ENCODE data around the gene ITPKB. TPM values are rescaled to one million over a fixed set of nuclear protein-coding genes. Genes with fewer than 3 reads are reported as not detected.
A peak's percentile ranks its signal among the peaks of the same experiment; 100 is the strongest.
"Not testable (repeated sequence)": the region's sequence is repeated elsewhere in the genome, so short reads cannot be mapped to it uniquely, and the experiment has no call there.

ITPKB gene
- total RNA-seq, 1 donor from 2014 or later: 19.4 TPM

DNA sequence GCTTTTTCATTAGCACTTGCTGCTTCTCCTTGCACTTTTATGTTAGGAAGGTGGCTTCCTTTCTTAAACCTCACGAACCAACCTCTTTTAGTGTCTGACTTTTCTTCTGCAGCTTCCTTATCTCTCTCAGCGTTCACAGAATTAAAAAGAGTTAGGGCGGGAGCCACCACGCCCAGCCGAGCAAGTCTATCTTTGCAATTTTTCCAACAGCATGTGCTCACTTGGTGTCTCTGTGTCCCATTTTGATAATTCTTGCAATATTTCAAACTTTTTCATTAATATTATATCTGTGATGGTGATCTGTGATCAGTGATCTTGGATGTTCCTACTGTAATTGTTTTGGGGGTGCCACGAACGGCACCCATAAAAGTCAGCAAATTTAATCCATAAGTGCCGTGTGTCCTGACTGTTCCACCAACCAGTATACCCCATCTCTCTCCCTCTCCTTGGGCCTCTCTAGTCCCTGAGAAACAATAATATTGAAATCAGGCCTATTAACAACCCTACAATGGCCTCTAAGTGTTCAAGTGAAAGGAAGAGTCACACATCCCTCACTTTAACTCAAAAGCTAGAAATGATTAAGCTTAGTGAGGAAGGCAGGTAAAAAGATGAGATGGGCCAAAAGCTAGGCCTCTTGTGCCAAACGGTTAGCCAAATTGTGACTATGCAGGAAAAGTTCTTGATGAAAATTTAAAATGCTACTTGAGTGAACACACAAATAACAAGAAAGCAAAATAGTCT, 15.9 kb upstream of the ITPKB start:
- DNase-seq (ENCODE audit: low read depth in 2 of 2): no peak

DNA sequence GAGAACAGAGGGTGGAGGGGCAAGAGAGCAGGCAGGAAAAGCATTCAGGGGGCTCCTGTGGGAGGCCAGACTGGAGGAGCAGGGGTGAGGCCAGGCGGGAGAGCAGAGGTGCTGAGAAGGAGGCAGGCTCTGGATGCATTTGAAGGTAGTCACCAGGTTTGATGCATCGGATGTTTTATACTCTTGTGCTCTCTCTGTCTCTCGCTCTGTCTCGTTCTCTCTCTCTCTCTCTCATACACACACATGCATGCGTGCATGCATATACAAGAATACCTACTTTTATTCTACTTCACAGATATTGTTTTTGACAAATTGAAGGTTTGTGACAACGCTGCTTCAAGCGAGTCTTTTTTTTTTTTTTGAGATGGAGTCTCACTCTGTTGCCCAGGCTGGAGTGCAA, 15.0 kb upstream of the ITPKB start:
- DNase-seq (ENCODE audit: low read depth in 2 of 2): no peak

DNA sequence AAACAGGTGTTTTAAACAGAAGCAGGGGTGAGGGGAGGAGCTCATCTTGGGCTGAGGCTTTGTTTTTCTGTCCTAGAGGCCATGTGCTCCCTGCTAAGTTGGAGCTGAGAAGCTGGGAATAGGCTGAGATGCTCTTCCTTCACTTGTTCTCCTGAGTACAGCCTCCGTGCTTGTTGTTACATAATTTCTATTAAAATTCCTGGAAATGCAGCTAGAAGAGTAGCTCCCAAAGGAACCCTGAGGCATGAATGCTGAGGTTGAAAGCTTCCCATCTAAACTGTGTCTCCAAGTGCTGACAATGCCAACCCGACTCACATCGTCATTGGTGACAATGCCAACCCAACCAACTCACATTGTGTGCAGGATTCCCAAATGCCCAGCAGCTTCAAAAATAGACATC, 12.6 kb upstream of the ITPKB start:
- no peak for DNase-seq (ENCODE audit: low read depth in 2 of 2)

DNA sequence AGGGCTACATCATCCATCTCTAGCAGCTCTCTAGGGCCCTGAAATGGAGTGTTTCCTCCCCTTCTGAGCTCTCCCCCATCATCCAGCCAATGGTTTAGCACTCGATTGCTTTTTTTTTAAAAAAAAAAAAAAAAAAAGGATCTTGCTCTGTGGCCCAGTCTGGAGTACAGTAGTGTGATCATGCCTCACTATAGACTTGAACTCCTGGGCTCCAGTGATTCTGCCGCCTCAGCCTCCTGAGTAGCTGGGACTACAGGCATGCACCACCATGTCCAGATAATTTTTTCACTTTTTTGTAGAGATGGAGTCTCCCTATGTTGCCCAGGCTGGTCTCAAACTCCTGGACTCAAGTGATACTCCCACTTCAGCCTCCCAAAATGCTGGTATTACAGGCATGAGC, 12.1 kb upstream of the ITPKB start:
- no peak for DNase-seq (ENCODE audit: low read depth in 2 of 2)

DNA sequence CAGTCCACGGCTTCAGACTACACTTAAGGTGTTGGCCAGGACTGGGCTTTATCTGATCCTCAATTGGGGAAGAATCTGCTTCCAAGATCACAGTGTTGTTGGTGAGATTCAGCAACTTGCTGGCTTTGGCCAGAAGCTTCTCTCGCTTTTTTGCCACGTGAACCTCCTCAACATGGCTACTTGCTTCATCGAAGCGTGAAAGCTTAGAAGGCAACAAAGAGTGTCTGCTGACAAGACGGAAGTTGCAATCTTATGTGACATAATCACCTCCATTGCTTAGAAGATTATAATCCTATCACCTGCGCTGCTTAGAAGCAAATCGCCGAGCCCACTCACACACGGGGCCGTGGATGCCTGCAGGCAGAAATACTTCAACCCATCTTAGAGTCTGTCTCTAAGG, 10.4 kb upstream of the ITPKB start:
- DNase-seq (ENCODE audit: low read depth in 2 of 2): no peak

- no peak for DNase-seq (ENCODE audit: low read depth in 2 of 2)
These were observed 9.2 kb upstream of the ITPKB start for GRCh38 chr1:226748306-226748705.

DNA sequence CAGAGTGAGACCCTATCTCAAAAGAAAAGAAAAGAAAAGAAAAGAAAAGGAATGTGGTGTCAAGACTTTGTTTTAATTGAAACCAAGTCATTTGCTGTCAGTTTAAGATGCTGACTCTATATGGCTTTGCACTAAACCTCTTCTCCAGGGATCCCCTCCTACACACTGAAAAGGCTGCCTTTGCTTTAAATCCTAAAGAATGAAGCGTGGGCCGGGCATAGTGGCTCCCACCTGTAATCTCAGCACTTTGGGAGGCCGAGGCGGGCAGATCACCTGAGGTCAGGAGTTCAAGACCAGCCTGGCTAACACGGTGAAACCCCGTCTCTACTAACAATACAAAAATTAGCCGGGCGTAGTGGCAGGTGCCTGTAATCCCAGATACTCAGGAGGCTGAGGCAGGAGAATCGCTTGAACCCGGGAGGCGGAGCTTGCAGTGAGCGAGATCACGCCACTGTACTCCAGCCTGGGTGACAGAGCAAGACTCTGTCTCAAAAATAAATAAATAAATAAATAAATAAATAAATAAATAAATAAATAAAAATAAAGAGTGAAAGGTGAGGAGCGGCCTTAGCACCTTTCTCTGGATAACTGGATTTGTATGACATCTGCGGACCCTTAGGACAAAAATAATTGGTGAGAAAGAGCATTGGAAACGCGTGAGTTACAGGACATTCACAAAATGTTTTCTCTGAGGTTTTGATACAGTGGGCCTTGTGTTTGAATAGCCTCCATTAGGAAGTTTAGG, 8.6 kb upstream of the ITPKB start:
- not testable (repeated sequence) for DNase-seq (ENCODE audit: low read depth in 2 of 2)

DNA sequence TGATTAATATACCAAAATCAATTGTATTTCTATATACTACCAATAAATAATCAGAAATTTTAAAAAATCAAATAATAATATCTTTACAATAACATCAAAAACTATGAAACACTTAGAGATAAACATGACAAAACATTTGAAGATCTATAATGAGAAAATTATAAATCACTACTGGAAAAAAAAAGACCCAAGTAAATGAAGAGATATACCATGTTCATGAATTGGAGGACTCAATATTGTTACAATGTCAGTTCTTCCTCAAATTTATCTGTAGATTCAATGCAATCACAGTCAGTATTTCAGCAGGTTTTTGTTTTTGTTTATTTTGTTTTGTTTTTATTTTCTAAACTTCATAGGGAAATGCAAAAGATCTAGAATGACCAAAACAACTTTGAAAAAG, 4.2 kb upstream of the ITPKB start:
- no peak for DNase-seq (ENCODE audit: low read depth in 2 of 2)

- no peak for DNase-seq (ENCODE audit: low read depth in 2 of 2)
These were observed 1.9 kb upstream of the ITPKB start for GRCh38 chr1:226741009-226741408.

DNA sequence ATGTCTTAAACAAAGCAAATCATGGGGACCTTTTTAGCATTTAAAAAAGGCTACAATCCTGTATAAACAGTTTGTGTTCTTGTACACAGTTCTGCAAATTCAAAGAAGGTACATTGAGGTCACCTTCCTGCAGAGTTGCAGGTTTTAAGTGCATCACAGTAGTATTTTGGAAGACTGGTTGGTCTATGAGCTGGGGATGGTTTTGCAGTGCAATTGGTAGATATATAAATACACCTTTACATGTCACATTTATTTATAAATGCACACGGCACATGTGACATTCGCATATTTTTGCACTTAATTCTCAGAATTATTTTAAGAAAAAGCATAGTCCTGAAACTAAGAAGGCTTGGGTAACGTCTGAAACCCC, 599 bp upstream of the ITPKB start:
- DNase-seq (ENCODE audit: low read depth in 2 of 2): no peak

GRCh38 chr1:226738421-226738994, 574 bp downstream of the ITPKB start:
- DNase-seq (ENCODE audit: low read depth in 2 of 2): peak; percentile 55

- DNase-seq (ENCODE audit: low read depth in 2 of 2): peak; percentile 35 to 64
These were observed 1.2 kb downstream of the ITPKB start for GRCh38 chr1:226737819-226738420.

GRCh38 chr1:226736908-226737818, 1.9 kb downstream of the ITPKB start:
- DNase-seq (ENCODE audit: low read depth in 2 of 2): peak; percentile 52 to 69

GRCh38 chr1:226736001-226736907, 2.8 kb downstream of the ITPKB start:
- no peak for DNase-seq (ENCODE audit: low read depth in 2 of 2)

GRCh38 chr1:226735576-226735975, 3.5 kb downstream of the ITPKB start:
- no peak for DNase-seq (ENCODE audit: low read depth in 2 of 2)

DNA sequence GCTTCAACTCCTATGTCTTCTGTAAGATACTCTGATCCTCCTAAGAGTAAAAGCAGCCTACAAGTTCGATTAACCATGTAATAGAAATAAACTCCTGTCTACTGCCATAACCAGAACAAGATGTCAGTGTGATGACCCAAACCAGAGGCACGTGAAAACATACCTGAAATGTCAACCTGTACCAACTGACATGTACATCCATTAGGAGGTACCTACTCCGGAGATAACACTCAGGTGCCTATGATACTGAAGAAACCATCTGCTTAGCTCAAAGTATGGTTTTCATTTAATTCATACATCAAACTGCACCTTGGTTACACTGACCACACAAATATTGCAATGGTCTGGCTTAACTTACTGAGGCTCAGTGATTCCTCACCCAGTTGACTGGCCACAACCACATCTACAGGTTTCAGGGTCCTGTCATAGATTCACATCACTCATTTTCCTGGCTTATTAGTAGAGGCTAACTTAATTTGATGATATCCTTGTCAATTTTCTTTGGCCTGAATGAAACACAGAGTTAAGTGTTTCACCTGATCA, 4.4 kb downstream of the ITPKB start:
- no peak for DNase-seq (ENCODE audit: low read depth in 2 of 2)

- DNase-seq (ENCODE audit: low read depth in 2 of 2): no peak
These were observed 5.2 kb downstream of the ITPKB start for GRCh38 chr1:226733876-226734275.

DNA sequence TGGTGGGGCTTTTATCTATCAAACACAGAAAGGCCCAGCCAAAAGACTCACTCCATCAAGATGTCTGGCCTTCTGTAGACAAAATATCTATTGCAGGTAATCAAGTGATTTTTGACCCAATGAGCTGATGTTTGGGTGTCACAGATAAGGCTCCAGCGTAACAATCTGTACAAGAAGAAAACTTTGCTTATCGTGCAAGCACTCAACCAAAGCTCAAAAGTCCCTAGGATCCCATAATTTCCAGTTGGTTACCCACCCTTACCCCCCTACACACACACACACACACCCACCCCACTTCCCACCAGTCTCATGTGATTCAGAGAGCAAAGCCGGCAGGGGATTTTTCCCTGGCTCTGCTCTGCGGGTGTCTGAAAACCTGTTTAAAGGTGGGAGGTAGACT, 5.8 kb downstream of the ITPKB start:
- DNase-seq (ENCODE audit: low read depth in 2 of 2): no peak

DNA sequence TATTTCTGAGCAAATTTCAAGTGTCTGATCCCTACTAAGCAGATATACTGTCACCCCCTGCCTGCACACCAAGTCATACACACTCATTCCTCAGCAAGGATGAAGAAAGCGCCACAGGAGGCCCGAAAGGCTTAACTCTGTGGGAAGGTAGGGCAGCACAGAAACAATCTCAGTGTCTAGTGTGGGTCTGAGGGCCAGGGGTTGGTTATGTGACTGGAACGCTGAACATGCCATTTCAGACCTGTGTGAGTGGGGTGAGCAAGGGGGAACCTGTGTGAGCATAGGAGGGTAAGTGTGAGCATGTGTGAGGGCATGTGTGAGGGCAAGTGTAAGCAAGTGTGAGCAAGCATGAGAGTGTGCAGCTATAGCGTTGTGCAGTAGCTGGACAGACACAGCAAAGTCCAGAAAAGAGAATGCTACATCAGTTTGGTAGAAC, 6.2 kb downstream of the ITPKB start:
- DNase-seq (ENCODE audit: low read depth in 2 of 2): no peak

Measured in lung microvascular endothelial cell (primary cell).